GM04503 (cell line): ENCODE results near the gene ADARB2.
"Not testable (repeated sequence)": the region's sequence is repeated elsewhere in the genome, so short reads cannot be mapped to it uniquely, and the experiment has no call there.

Source experiments
- DNase-seq: peaks from one replicate; pipeline ENCODE4 v3.0.0-alpha.2; 2012; ENCODE audit warnings: low read depth

The ADARB2 gene

GRCh38 chr10:1464881-1465417 lies 272.4 kb downstream of the ADARB2 start:
- DNase-seq: no peak

GRCh38 chr10:1463971-1464370 lies 273.4 kb downstream of the ADARB2 start:
- DNase-seq: not testable (repeated sequence)

GRCh38 chr10:1462994-1463633 lies 274.2 kb downstream of the ADARB2 start:
- no peak for DNase-seq

- DNase-seq: no peak
Measured at GRCh38 chr10:1462521-1462920, 274.8 kb downstream of the ADARB2 start.

GRCh38 chr10:1462032-1462431 lies 275.3 kb downstream of the ADARB2 start:
- no peak for DNase-seq

GRCh38 chr10:1461016-1461415 lies 276.3 kb downstream of the ADARB2 start:
- DNase-seq: no peak

- DNase-seq: not testable (repeated sequence)
Measured at GRCh38 chr10:1459664-1460063, 277.7 kb downstream of the ADARB2 start.

GRCh38 chr10:1454951-1455350 lies 282.4 kb downstream of the ADARB2 start:
- DNase-seq: no peak

GRCh38 chr10:1454428-1454827 lies 282.9 kb downstream of the ADARB2 start:
- no peak for DNase-seq

GRCh38 chr10:1452777-1453176 lies 284.5 kb downstream of the ADARB2 start:
- DNase-seq: no peak

- no peak for DNase-seq
Measured at GRCh38 chr10:1451941-1452340, 285.4 kb downstream of the ADARB2 start.

- DNase-seq: no peak
Measured at GRCh38 chr10:1451362-1451888, 285.9 kb downstream of the ADARB2 start.

- DNase-seq: no peak
Measured at GRCh38 chr10:1449572-1450205, 287.6 kb downstream of the ADARB2 start.

- no peak for DNase-seq
Measured at GRCh38 chr10:1449021-1449420, 288.3 kb downstream of the ADARB2 start.

- no peak for DNase-seq
Measured at GRCh38 chr10:1448252-1448930, 288.9 kb downstream of the ADARB2 start.

- DNase-seq: no peak
Measured at GRCh38 chr10:1444826-1445225, 292.5 kb downstream of the ADARB2 start.

- DNase-seq: no peak
Measured at GRCh38 chr10:1440897-1441296, 296.4 kb downstream of the ADARB2 start.

- no peak for DNase-seq
Measured at GRCh38 chr10:1434912-1435692, 302.2 kb downstream of the ADARB2 start.

GRCh38 chr10:1434202-1434601 lies 303.1 kb downstream of the ADARB2 start:
- no peak for DNase-seq

- no peak for DNase-seq
Measured at GRCh38 chr10:1432161-1432560, 305.2 kb downstream of the ADARB2 start.

- no peak for DNase-seq
Measured at GRCh38 chr10:1431229-1431628, 306.1 kb downstream of the ADARB2 start.
